Transverse colon (tissue), 4 donors: ENCODE data around the gene SMIM9. TPM values are rescaled to one million over a fixed set of nuclear protein-coding genes. Genes with fewer than 3 reads are reported as not detected.

Experiments
- DNase-seq: peaks from one replicate; pipeline ENCODE4 v3.0.0-alpha.2; 2019
- H3K27ac ChIP-seq, 4 donors: fragments of 200-600 bp; sonication (generic); 2 replicates each; pipeline ENCODE4 v1.5.1; 2016 to 2018; ENCODE audit warnings: inconsistent platforms in 4 of 4
- H3K27me3 ChIP-seq: fragments of 200-600 bp; sonication (generic); 2 replicates; pipeline ENCODE4 v1.5.1; 2017; ENCODE audit warnings: inconsistent platforms
- H3K36me3 ChIP-seq, 4 donors: fragments of 200-600 bp; sonication (generic); 2 replicates each; pipeline ENCODE4 v1.5.1; 2017 to 2019; ENCODE audit warnings: inconsistent platforms in 4 of 4
- H3K4me1 ChIP-seq, 4 donors: fragments of 200-600 bp; sonication (generic); 2 replicates each; pipeline ENCODE4 v1.5.1; 2017 to 2020; ENCODE audit warnings: inconsistent platforms in 4 of 4
- H3K4me3 ChIP-seq, 4 donors: fragments of 200-600 bp; sonication (generic); 1 replicate in 1 of 4; 2 replicates in 3 of 4; pipeline versions ENCODE4 v1.5.1 to v1.6.1; 2017 to 2019; ENCODE audit warnings: inconsistent platforms in 4 of 4
- H3K9me3 ChIP-seq, 2 donors: fragments of 200-600 bp; sonication (generic); 2 replicates each; pipeline ENCODE4 v1.5.1; 2017 to 2019; ENCODE audit warnings: inconsistent platforms in 2 of 2
- EP300 ChIP-seq: sonication (generic); formaldehyde crosslinking; IDR thresholded peaks from one replicate; pipeline ENCODE4 v1.6.1; 2017; ENCODE audit warnings: antibody characterized with exemption, low read depth
- POLR2A ChIP-seq: fragments of 450-650 bp; IDR thresholded peaks from one replicate; pipeline ENCODE4 v1.6.1; 2016; ENCODE audit warnings: antibody characterized with exemption, mild to moderate bottlenecking, moderate library complexity
- POLR2AphosphoS5 ChIP-seq, 3 donors: sonication (generic); formaldehyde crosslinking; IDR thresholded peaks; one replicate each; pipeline ENCODE4 v1.6.1; 2016; ENCODE audit warnings: antibody characterized with exemption in 3 of 3
- WGBS, 2 donors: methylation state at CpG; one replicate each; pipeline ENCODE4 v1.1.5; 2018; ENCODE audit warnings: low coverage in 1 of 2; 5-methylcytosine and 5-hydroxymethylcytosine counted together
- in situ Hi-C, 4 donors: fragments of 200-750 bp; cut with MboI; loops; one replicate each; pipeline versions ENCODE4 v1.15.0 to v1.15.1; 2017; ENCODE audit warnings: low sequenced_read_pairs in 3 of 4, low pct_ligation_motif_present in 1 of 4, low pct_unique_long_range_greater_than_20kb in 1 of 4
- intact Hi-C: fragments of 100-400 bp; cut with DNase I; formaldehyde crosslinking; loops from one replicate; pipeline ENCODE4 v1.15.1; 2023; ENCODE audit warnings: low total_unique reads
- total RNA-seq, 4 donors: library from RNA; depleted of rRNA; stranded (reverse); fragments of >200 nt; gene quantifications; one replicate each; pipeline ENCODE4 v1.1.0, GENCODE V29; 2016
- TF ChIP-seq, protein P1 (sequence below), 5 experiments: fragments of 200-600 bp in 3 of 5; fragments of 450-650 bp in 2 of 5; sonication (generic) in 3 of 5; IDR thresholded peaks; 1 replicate in 2 of 5; 2 replicates in 3 of 5; pipeline ENCODE4 v1.5.1; 2016 to 2017; ENCODE audit warnings: antibody characterized with exemption in 5 of 5, inconsistent platforms in 3 of 5, mild to moderate bottlenecking in 2 of 5, moderate library complexity in 1 of 5

Gene SMIM9
- total RNA-seq, 4 donors from 2014 or later, result not detected

DNA sequence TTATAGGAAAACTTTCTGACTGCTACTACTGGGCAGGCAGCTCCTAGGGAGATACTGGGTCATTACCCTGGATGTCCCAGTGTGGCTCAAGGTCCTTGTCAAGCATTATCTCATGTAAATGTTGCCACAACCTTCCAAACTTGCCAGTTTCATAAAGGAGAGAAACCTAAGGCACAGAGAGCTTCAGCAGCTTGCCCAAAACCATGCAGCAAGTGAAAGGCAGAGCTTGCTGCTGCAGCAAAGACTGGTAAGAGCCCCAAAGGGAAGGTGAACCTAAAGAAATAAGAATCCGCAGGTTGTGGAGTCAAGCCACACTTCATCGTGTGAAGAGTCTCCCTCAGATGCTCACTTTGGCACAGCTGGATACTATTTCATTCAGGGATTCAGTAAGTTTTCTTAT, 31.5 kb downstream of the SMIM9 start:
- no peak overlapping the region for H3K4me3 ChIP-seq
- in situ Hi-C loops, result no loop called here
- no peaks in the 10 kb centered on the region for H3K27me3 ChIP-seq
- H3K4me1 ChIP-seq, result peaks cover 7 to 50% (median 18%) of the 10 kb centered on the region in 4 donors
- no peak for TF ChIP-seq POLR2A
- TF ChIP-seq POLR2AphosphoS5 (IDR thresholded peaks at IDR 0.05), result no peak
- TF ChIP-seq EP300, result no peak
- intact Hi-C loops, result no loop called here
- H3K36me3 ChIP-seq, result no peaks in the 10 kb centered on the region
- peak overlapping the region in 1 of 4 donors; percentile 32 for H3K27ac ChIP-seq
- H3K9me3 ChIP-seq, result no peaks in the 10 kb centered on the region
- WGBS, 2 donors, result 76% methylated on average over 2 of the region's 2 CpGs; no CpG with 5 or more reads in 1 of the 2 donors
- no peak for DNase-seq

DNA sequence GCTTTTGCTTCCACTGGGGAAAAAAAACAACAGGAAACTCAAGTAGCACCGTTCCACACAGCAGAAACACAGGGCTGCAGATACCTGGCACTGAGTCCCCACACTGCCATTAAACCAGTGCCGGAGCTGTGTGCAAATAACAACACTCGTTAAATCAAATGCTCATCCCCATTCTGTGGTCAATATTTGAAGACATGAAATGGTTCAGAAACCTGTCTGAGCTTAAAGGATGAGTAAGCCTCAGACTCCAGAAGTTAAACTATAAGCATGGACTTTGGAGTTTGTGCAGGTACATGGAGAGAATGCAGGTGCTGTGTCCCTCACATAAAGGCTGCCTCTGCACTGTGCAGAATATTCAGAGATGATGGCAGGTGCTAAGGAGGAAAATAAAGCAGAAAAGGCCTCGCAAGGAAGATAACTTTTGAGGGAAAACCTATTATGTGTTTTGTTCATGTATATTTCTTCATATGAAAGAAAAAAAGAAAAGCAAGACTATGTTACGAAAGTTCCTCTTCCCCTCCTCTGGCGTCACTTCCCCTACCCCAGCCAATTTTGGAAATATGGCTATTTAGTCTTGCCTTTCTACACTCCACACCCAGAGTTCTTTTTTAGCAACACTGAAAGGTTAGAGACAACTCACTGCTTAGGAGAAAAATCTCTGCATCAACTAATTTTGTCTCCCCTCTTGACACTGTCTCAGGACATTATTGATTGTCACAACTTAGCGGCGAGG, 33.8 kb downstream of the SMIM9 start:
- Histone ChIP-seq H3K36me3 (no peaks in the 10 kb centered on the region), H3K4me3 (no peak overlapping the region), H3K27me3 (no peaks in the 10 kb centered on the region), H3K4me1 (peaks cover 7 to 45% (median 18%) of the 10 kb centered on the region in 4 donors), H3K27ac (peak overlapping the region; percentile 54 to 66 (median 60)), H3K9me3 (no peaks in the 10 kb centered on the region)
- in situ Hi-C loops (no loop called here), intact Hi-C loops (no loop called here)
- WGBS, 2 donors, result 56% methylated on average over 7 to 8 of the region's 8 CpGs
- no peak for TF ChIP-seq POLR2A
- TF ChIP-seq, protein P1, sequence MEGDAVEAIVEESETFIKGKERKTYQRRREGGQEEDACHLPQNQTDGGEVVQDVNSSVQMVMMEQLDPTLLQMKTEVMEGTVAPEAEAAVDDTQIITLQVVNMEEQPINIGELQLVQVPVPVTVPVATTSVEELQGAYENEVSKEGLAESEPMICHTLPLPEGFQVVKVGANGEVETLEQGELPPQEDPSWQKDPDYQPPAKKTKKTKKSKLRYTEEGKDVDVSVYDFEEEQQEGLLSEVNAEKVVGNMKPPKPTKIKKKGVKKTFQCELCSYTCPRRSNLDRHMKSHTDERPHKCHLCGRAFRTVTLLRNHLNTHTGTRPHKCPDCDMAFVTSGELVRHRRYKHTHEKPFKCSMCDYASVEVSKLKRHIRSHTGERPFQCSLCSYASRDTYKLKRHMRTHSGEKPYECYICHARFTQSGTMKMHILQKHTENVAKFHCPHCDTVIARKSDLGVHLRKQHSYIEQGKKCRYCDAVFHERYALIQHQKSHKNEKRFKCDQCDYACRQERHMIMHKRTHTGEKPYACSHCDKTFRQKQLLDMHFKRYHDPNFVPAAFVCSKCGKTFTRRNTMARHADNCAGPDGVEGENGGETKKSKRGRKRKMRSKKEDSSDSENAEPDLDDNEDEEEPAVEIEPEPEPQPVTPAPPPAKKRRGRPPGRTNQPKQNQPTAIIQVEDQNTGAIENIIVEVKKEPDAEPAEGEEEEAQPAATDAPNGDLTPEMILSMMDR (IDR thresholded peaks at IDR 0.05), result no peak
- TF ChIP-seq POLR2AphosphoS5 (IDR thresholded peaks at IDR 0.05), result no peak
- no peak for TF ChIP-seq EP300
- no peak for DNase-seq

DNA sequence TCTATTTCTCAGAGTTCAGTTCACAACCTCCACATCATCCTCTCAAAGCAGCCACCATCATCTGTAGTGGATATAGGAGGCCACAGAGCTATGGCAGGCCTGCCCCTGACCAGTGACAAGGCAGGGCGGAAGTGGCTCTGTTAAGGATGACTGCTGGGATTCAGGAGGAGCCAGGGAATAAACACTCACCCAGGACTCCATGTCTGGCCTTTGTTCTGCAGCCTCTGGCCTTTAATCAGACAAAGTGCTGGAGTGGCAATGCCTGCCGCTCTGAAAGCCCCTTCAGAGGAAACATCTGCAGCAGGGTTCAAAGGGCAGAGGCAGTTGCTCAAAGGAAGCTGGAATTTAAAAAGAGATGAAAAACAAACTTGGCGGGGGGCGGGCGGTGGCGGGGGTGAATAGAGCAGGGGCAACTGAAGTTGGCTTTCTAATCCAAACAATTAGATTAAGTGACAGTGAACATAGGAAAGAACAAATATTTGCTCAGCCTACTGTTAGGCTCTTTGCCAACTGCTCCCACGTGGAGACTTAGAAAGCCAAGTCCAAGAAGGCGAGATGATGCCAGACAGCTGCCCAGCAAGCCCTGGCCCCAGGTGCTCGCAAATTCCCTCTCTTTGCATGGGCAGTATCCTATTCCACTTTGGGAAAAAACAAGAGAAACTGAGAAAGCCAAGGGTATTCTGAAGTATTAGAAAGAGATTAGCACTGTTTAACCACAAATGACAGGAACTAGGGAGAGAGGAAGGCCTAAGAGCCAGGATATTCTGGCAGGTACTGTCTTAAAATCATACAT, 34.7 kb downstream of the SMIM9 start:
- peak; percentile 33 for DNase-seq

DNA sequence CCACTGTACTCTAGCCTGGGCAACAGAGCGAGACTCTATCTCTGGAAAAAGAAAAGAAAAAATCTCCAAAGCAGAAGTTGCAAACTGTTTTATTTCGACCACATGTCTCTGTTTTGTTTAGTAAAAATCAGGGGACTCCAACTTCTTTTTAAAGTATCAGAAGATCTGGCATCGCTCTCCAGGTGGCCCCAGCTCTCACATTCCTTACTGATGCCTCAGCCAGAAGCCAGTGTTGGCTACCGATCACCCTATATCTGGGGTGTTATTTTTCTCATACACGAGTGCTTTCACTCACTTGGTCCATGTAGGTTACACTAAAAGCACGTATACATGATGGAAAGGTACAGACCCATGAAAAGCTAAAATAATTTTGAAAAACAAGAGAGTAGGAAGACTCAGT, 37.5 kb downstream of the SMIM9 start:
- WGBS, 2 donors, result 71 to 82% methylated on average over 5 to 6 of the region's 6 CpGs
- no peak for TF ChIP-seq EP300
- TF ChIP-seq, protein P1 (IDR thresholded peaks at IDR 0.05), result no peak
- TF ChIP-seq POLR2AphosphoS5 (IDR thresholded peaks at IDR 0.05), result no peak
- TF ChIP-seq POLR2A, result no peak
- intact Hi-C loops, result no loop called here
- no peak overlapping the region for H3K4me3 ChIP-seq
- no peaks in the 10 kb centered on the region for H3K27me3 ChIP-seq
- no peak overlapping the region for H3K27ac ChIP-seq
- peaks cover 4 to 29% (median 13%) of the 10 kb centered on the region in 4 donors for H3K4me1 ChIP-seq
- in situ Hi-C loops, result no loop called here
- H3K36me3 ChIP-seq, result no peaks in the 10 kb centered on the region
- H3K9me3 ChIP-seq, result no peaks in the 10 kb centered on the region
- no peak for DNase-seq

More for the DNA sequence above, 34.7 kb downstream of the SMIM9 start:
- in situ Hi-C loops, result no loop called here
- Histone ChIP-seq H3K4me1 (peaks cover 7 to 44% (median 18%) of the 10 kb centered on the region in 4 donors), H3K27me3 (no peaks in the 10 kb centered on the region), H3K27ac (peak overlapping the region; percentile 54 to 66 (median 60)), H3K4me3 (no peak overlapping the region), H3K36me3 (no peaks in the 10 kb centered on the region), H3K9me3 (no peaks in the 10 kb centered on the region)
- 24% methylated on average over 9 of the region's 9 CpGs; no CpG with 5 or more reads in 1 of the 2 donors for WGBS, 2 donors
- intact Hi-C loops, result no loop called here
- TF ChIP-seq POLR2AphosphoS5 (IDR thresholded peaks at IDR 0.05) (no peak), EP300 (no peak), POLR2A (no peak)
- TF ChIP-seq, protein P1 (IDR thresholded peaks at IDR 0.05), result no peak
